Progenitor cell of endocrine pancreas (in vitro differentiated cells): ENCODE measurements around the gene ZG16B. TPM values are rescaled to one million over a fixed set of nuclear protein-coding genes. Genes with fewer than 3 reads are reported as not detected.
A peak's percentile ranks its signal among the peaks of the same experiment; 100 is the strongest.

Source experiments
- DNase-seq: peaks from one replicate; pipeline ENCODE4 v3.0.0; 2021; ENCODE audit warnings: low spot score; ENCODE audit not compliant: unreplicated experiment
- H3K27ac Mint-ChIP-seq: 2 replicates; pipeline ENCODE4 v1.8.0; 2021; ENCODE audit warnings: mild to moderate bottlenecking, moderate library complexity, mixed read lengths
- H3K27me3 Mint-ChIP-seq: 2 replicates; pipeline ENCODE4 v1.8.0; 2021; ENCODE audit warnings: mixed read lengths
- H3K36me3 Mint-ChIP-seq: 2 replicates; pipeline ENCODE4 v1.8.0; 2022; ENCODE audit warnings: mixed read lengths; ENCODE audit not compliant: insufficient read depth
- H3K4me1 Mint-ChIP-seq: 2 replicates; pipeline ENCODE4 v1.8.0; 2021; ENCODE audit warnings: low read depth, mixed read lengths
- H3K4me3 Mint-ChIP-seq: 2 replicates; pipeline ENCODE4 v1.8.0; 2021; ENCODE audit warnings: low read depth, mild to moderate bottlenecking, moderate library complexity, mixed read lengths
- H3K9me3 Mint-ChIP-seq: 2 replicates; pipeline ENCODE4 v1.8.0; 2021; ENCODE audit warnings: low read depth, mixed read lengths
- CTCF ChIP-seq: fragments of 200-600 bp; sonication (generic); IDR thresholded peaks from one replicate; pipeline ENCODE4 v1.5.0; 2021; ENCODE audit warnings: antibody characterized with exemption, mild to moderate bottlenecking; ENCODE audit not compliant: unreplicated experiment
- total RNA-seq: library from RNA; stranded (reverse); gene quantifications from 2 replicates; pipeline ENCODE4 v1.2.1, GENCODE V29; 2021

ZG16B gene
- total RNA-seq, 1 donor from 2014 or later, result not detected

GRCh38 chr16:2825906-2826305 is 4.2 kb upstream of the ZG16B start:
- H3K27me3 Mint-ChIP-seq, result peaks cover 4% of the 10 kb centered on the region
- no peak for TF ChIP-seq CTCF
- H3K27ac Mint-ChIP-seq, result peak overlapping the region; percentile 20
- no peaks in the 10 kb centered on the region for H3K9me3 Mint-ChIP-seq
- H3K36me3 Mint-ChIP-seq, result no peaks in the 10 kb centered on the region
- DNase-seq, result no peak
- H3K4me1 Mint-ChIP-seq, result no peaks in the 10 kb centered on the region
- H3K4me3 Mint-ChIP-seq, result no peak overlapping the region

GRCh38 chr16:2826591-2827373 is 3.3 kb upstream of the ZG16B start:
- no peak for DNase-seq
- no peaks in the 10 kb centered on the region for H3K36me3 Mint-ChIP-seq

GRCh38 chr16:2827374-2827791 is 2.7 kb upstream of the ZG16B start:
- no peaks in the 10 kb centered on the region for H3K4me1 Mint-ChIP-seq
- no peaks in the 10 kb centered on the region for H3K9me3 Mint-ChIP-seq
- no peak overlapping the region for H3K4me3 Mint-ChIP-seq
- H3K36me3 Mint-ChIP-seq, result no peaks in the 10 kb centered on the region
- no peak overlapping the region for H3K27ac Mint-ChIP-seq
- DNase-seq, result no peak
- no peak for TF ChIP-seq CTCF
- H3K27me3 Mint-ChIP-seq, result peaks cover 4% of the 10 kb centered on the region

More at GRCh38 chr16:2826591-2827373, 3.3 kb upstream of the ZG16B start:
- Mint-ChIP-seq H3K27ac (no peak overlapping the region), H3K4me3 (no peak overlapping the region), H3K9me3 (no peaks in the 10 kb centered on the region), H3K4me1 (no peaks in the 10 kb centered on the region), H3K27me3 (peaks cover 4% of the 10 kb centered on the region)
- TF ChIP-seq CTCF, result no peak

GRCh38 chr16:2827831-2828520 is 2.1 kb upstream of the ZG16B start:
- Mint-ChIP-seq H3K27me3 (peaks cover 8% of the 10 kb centered on the region), H3K9me3 (no peaks in the 10 kb centered on the region), H3K36me3 (no peaks in the 10 kb centered on the region), H3K4me3 (no peak overlapping the region), H3K4me1 (no peaks in the 10 kb centered on the region), H3K27ac (no peak overlapping the region)
- no peak for DNase-seq
- no peak for TF ChIP-seq CTCF

- no peak overlapping the region for H3K27ac Mint-ChIP-seq
- no peaks in the 10 kb centered on the region for H3K36me3 Mint-ChIP-seq
- H3K27me3 Mint-ChIP-seq, result peaks cover 4% of the 10 kb centered on the region
- no peak overlapping the region for H3K4me3 Mint-ChIP-seq
- no peaks in the 10 kb centered on the region for H3K9me3 Mint-ChIP-seq
- no peak for TF ChIP-seq CTCF
- DNase-seq, result no peak
- H3K4me1 Mint-ChIP-seq, result no peaks in the 10 kb centered on the region
Observed at GRCh38 chr16:2828521-2828840, 1.6 kb upstream of the ZG16B start.
